ENCODE data around the gene CCDC134.

CCDC134 gene

DNA sequence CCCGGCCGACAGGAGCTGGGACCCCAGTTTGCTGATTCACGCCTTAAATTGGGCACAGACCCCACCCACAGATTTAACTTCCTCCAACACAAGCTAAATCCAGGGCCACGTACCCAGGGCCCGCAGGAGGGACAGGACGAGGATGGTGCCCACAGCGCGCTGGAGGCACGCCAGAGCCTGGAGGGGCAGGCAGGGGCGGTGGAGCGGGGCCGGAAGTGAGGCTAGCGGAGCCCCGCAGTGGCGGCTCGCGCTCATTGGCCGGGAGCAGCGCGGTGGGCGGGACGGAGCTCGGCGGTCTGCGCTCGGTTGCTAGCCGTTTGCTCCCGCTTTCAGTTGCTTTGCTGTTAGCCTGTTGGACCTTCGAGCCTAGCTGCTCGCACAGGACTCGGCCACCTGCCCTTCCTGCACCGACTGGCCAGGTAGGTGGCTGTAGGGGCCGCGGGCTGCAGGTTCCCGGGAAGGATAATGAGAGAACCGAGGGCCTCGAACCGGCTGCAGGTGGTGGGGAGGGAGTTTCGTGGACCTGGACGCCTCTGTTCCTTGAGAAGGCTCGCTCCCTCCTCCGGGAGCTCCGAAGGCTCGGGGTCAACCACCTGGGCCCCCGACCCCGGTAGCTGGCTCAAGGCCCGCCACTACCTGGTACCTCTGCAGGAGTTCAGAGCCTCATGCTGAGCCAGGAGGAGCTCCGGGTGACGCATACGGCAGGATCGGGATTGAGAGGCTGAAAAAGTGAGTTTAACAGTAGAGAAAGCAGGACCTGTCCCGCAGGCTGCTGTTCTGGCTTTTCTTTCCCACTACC lies at the start of gene CCDC134:
Gene CCDC134 (plus strand): TSS at position 332 of the 799 bp plus-strand sequence. CDS start 8,212 bp downstream, outside the sequence.
- peak; percentile 92 to 95 for DNase-seq

GRCh38 chr22:41752011-41752970 lies 48.2 kb upstream of the CCDC134 start:
- peak; percentile 23 to 24 for DNase-seq

DNA sequence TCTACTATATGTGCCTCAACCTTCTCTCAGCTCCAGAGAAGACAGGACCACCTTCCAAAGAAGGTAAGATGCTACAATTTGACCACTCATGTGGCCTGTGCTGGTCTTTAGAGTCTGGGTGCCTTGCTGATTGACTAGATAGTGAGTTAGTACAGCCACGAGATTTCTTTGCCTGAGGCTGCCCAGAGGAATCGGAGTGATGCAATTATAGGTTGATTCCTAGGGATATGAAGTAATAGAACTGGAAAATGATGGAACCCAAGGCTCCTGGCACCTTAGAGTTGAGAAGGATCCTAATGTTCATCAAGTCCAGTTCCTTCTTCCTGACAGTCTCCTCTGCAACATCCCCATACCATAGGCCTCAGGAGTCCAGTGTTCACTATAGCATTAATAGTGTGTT lies 46.5 kb upstream of the CCDC134 start:
- no peak for DNase-seq

- no peak for DNase-seq
These were observed 43.0 kb upstream of the CCDC134 start for GRCh38 chr22:41757502-41757901.

- no peak for DNase-seq
These were observed 42.2 kb upstream of the CCDC134 start for GRCh38 chr22:41758231-41758630.

DNA sequence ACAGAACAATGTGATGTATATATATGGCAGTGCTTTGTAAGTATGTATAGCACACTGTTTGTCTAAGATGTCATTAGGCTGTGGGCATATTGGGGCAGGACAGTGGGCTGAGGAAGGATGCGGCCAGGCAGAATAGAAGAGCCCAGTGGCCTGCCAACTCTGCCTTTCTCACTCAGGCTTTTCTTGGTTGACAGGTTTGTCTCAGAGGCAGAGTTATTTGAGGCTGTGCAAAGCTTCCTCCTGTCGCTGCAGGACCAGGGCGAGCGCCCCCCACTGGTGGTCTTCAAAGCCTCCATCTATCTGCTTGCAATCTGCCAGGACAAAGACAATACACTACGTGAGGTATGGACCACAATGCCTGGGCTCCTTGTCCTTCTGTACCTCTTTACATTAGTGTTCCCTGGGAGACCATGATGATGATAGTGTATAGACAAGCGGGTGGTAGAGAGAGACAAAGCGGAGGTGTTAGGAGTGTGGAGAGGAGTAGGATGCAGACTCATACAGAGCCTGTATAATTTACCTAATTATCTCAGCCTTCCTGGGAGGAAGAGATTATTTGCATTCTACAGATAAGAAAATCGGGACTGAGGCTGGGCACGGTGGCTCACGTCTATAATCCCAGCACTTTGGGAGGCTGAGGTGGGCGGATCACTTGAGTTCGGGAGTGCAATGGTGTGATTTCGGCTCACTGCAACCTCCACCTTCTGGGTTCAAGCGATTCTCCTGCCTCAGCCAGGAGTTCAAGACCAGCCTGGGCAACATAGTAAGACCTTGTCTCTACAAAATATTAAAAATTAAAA lies 37.3 kb upstream of the CCDC134 start:
- peak; percentile 56 to 66 for DNase-seq

GRCh38 chr22:41766476-41766875 lies 34.0 kb upstream of the CCDC134 start:
- no peak for DNase-seq

DNA sequence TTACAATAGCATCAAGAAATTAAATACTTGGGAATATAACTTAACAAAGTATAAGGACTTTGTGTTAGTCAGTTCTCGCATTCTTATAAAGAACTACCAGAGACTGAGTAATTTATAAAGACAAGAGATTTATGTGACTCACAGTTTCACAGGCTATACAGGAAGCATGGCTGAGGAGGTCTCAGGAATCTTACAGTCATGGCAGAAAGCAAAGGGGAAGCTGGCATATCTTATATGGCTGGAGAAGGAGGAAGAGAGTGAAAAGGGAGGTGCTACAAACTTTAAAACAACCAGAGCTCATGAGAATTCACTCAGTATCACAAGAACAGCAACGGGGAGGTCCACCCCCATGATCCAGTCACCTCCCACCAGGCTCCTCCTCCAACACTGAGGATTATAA lies 32.0 kb upstream of the CCDC134 start:
- no peak for DNase-seq

- DNase-seq = no peak
These were observed 29.6 kb upstream of the CCDC134 start for GRCh38 chr22:41770715-41771468.

DNA sequence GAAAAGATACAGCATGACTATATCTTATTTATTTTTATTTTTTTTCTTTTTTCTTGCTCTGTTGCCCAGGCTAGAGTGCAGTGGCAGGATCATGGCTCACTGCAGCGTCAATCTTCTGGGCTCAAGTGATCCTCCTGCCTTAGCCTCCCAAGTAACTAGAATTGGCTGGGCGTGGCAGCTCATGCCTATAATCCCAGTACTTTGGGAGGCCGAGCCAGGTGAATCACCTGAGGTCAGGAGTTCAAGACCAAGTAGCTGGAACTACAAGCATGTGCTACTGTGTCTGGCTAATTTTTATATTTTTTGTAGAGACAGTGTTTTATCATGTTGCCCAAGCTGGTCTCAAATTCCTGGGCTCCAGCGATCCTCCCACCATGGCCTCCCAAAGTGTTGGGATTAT lies 28.3 kb upstream of the CCDC134 start:
- no peak for DNase-seq

- no peak for DNase-seq
These were observed 27.8 kb upstream of the CCDC134 start for GRCh38 chr22:41772645-41773044.

- DNase-seq = no peak
These were observed 25.1 kb upstream of the CCDC134 start for GRCh38 chr22:41775338-41775737.

GRCh38 chr22:41775976-41776375 lies 24.5 kb upstream of the CCDC134 start:
- DNase-seq = no peak

GRCh38 chr22:41776381-41776780 lies 24.1 kb upstream of the CCDC134 start:
- DNase-seq = no peak

- DNase-seq = no peak
These were observed 22.6 kb upstream of the CCDC134 start for GRCh38 chr22:41777749-41778425.

DNA sequence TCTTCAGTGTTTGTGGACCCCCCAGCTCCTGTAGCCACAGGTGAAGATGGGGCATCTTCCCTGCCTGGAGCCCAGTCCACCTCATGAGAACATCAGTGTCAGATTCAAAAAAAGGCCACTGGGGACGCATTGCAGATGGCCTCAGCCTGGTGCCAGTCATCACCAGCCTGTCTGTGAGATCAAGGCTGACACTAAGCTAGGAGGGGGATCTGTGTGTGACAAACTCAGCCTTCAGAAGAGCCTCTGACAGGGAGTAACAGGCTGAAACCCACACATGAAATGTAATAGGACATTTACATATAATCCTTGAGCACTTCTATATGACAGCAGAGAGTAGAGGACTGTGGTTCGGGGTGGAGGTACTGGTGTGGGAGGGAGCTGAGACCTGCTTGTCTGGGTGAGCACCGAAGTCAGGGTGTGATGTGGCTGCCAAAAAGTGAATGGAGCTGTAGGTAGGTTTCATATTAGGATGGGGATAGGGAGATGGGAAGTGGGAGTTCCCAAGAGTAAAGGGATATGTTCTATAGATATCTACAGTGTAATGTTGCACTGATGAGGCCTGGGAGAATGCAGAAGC lies 20.5 kb upstream of the CCDC134 start:
- peak; percentile 25 to 27 for DNase-seq

DNA sequence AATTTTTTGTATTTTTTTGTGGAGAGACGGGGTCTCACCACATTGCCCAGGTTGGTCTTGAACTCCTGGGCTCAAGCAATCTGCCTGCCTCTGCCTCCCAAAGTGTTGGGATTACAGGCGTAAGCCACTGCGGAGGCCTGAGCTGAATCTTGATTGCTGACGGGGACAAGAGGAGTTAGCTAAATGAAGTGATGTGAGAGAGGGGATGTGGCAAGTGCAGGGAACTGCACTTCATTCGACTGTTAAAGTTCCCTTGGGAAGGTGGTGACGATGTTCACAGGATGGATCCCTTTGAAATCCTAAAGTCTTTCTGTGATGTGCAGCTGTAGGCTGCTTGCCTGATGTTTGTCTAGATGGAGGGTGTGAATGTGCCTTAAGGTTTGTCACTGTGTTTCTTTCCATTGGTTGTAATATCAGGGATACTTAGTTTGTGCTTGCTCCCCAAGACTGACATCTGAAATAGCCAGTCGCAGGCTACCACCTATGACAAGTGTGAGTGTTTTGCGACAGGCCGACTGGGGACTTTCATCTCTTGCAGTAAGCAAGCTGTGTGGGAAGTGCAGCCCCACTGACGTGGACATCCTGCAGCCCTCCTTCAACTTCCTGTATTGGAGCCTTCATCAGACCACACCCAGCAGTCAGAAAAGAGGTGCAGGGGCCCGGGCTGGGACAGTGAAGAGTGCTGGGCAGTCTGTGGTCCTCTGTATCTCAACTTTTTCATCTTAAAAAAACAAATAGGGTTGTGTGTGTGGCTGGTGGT lies 19.6 kb upstream of the CCDC134 start:
- DNase-seq = peak; percentile 88 to 89

DNA sequence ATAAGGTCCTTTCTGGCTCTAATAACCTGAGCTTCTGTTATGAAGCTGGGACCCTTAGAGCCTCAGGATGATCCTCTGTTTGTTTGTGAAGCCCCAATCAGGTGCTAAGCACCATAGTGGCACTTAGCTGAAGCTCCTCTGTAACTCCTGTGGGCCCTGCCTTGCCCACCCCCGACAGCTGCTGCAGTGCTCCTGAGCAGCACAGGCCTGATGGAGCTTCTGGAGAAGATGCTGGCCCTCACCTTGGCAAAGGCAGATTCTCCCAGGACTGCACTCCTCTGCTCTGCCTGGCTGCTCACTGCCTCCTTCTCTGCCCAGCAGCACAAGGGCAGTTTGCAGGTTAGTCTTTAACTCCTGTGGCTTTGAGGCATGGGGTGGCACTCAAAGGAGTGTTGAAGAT lies 19.0 kb upstream of the CCDC134 start:
- peak in 1 of 2 experiments; percentile 30 for DNase-seq

GRCh38 chr22:41782316-41782715 lies 18.2 kb upstream of the CCDC134 start:
- DNase-seq = peak; percentile 36 to 44

DNA sequence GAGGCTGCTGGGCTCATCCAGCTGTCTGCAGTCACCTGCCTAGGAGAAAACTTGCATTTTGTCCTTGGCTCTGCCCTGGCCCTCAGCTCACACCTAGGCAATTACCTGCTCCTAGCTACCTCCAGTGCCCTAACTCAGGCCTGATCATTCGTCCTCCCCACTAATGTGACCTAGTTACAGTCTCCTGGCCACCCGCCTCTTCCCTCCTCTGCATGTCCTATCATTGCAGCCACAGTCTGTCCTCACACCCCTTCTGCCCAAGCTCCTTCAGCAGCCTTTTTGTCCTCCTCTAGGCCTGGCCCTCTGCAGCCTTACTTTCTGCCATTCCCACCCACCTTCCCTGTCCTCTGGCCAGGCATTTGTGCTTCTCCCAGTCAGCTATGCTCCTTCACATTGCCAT lies 17.7 kb upstream of the CCDC134 start:
- DNase-seq = no peak
